Mesothelial cell of epicardium (in vitro differentiated cells): ENCODE measurements around the gene PHF13. TPM values are rescaled to one million over a fixed set of nuclear protein-coding genes. Genes with fewer than 3 reads are reported as not detected.
"Not testable (repeated sequence)": the region's sequence is repeated elsewhere in the genome, so short reads cannot be mapped to it uniquely, and the experiment has no call there.

Experiments
- DNase-seq, 2 experiments: peaks; one replicate each; pipeline ENCODE4 v3.0.0; 2021; ENCODE audit warnings: low spot score in 2 of 2; ENCODE audit not compliant: unreplicated experiment in 2 of 2
- H3K27ac Mint-ChIP-seq: 2 replicates; pipeline ENCODE4 v1.8.0; 2021; ENCODE audit warnings: mixed read lengths
- H3K27me3 Mint-ChIP-seq: 2 replicates; pipeline ENCODE4 v1.8.0; 2021; ENCODE audit warnings: low read depth, mixed read lengths
- H3K36me3 Mint-ChIP-seq: 2 replicates; pipeline ENCODE4 v1.8.0; 2021; ENCODE audit warnings: mixed read lengths
- H3K4me1 Mint-ChIP-seq: 2 replicates; pipeline ENCODE4 v1.8.0; 2021; ENCODE audit warnings: mixed read lengths
- H3K4me3 Mint-ChIP-seq: 2 replicates; pipeline ENCODE4 v1.8.0; 2021; ENCODE audit warnings: mild to moderate bottlenecking, moderate library complexity, mixed read lengths
- H3K9me3 Mint-ChIP-seq: 2 replicates; pipeline ENCODE4 v1.8.0; 2021; ENCODE audit warnings: mixed read lengths
- total RNA-seq: library from RNA; stranded (reverse); gene quantifications from 3 replicates; pipeline ENCODE4 v1.2.1, GENCODE V29; 2021
- TF ChIP-seq, protein P1 (sequence below): fragments of 200-600 bp; sonication (generic); IDR thresholded peaks from one replicate; pipeline ENCODE4 v1.5.0; 2021; ENCODE audit warnings: antibody characterized with exemption; ENCODE audit not compliant: unreplicated experiment

The PHF13 gene
- total RNA-seq, 1 donor from 2014 or later = 34.0 TPM

DNA sequence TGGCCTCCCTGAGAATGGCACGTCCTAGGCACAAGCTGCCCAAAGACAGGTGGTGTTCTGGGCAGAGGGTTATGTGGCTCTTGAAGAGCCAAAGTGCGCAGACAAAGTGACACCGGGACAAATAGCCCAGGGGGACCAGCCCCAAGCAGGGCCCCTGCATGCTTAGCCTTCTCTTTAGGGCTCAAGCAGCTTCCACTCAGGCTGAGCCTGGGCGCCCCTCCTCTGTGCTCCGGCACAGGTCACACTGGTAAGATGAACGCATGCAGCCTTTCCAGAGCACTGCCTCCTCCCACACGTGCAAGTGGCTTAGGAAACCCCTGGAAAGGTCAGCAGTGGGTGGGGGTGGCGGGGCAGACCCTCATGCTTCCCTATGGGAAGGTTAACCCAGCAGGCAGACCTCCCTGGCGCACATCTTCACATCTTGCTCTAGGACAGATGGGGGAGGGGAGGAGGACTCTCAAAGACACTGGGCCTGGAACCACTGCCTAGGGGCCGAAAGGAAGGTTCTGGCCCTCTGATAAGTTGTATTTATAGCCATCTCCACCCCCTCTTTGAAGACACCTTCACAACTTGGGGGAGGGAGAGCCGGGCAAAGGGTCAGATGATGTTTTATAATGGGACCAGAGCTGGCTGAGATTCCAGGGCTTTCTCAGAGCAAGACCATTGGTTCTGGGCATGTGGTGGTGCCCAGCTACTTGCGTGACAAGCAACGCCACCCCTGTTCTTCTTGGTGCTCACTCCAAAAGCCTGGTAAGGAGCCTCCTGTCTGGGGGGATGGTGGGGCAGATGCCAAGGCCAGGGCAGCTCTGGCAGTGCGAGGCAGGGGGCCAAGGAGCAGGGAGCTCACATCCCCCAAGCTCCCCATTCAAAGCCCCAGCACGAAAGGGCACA lies 16.4 kb upstream of the PHF13 start:
- H3K27me3 Mint-ChIP-seq = no peaks in the 10 kb centered on the region
- peaks cover 11% of the 10 kb centered on the region for H3K36me3 Mint-ChIP-seq
- TF ChIP-seq, protein P1, sequence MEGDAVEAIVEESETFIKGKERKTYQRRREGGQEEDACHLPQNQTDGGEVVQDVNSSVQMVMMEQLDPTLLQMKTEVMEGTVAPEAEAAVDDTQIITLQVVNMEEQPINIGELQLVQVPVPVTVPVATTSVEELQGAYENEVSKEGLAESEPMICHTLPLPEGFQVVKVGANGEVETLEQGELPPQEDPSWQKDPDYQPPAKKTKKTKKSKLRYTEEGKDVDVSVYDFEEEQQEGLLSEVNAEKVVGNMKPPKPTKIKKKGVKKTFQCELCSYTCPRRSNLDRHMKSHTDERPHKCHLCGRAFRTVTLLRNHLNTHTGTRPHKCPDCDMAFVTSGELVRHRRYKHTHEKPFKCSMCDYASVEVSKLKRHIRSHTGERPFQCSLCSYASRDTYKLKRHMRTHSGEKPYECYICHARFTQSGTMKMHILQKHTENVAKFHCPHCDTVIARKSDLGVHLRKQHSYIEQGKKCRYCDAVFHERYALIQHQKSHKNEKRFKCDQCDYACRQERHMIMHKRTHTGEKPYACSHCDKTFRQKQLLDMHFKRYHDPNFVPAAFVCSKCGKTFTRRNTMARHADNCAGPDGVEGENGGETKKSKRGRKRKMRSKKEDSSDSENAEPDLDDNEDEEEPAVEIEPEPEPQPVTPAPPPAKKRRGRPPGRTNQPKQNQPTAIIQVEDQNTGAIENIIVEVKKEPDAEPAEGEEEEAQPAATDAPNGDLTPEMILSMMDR = no peak
- no peak for DNase-seq
- no peaks in the 10 kb centered on the region for H3K9me3 Mint-ChIP-seq
- H3K4me1 Mint-ChIP-seq = peaks cover 32% of the 10 kb centered on the region
- H3K4me3 Mint-ChIP-seq = no peak overlapping the region
- no peak overlapping the region for H3K27ac Mint-ChIP-seq

DNA sequence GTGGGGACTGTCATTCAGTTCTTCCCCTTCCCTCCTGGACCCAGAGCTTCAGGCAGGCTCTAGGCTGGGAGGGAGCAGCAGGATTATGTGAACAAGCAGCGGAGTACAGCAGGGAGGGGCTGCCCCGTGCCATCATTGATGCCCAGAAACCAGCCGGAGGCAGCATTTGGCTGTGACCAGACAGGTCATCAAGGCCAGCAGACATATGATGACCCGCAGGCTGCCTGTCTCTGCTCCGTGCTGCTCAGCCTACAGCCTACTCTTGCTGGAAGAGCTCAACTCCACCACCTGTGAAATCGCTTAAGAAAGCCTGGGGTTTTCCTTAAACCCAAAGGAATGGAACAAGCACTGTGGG lies 15.8 kb upstream of the PHF13 start:
- DNase-seq = no peak
- Mint-ChIP-seq H3K27ac (no peak overlapping the region), H3K4me1 (peaks cover 32% of the 10 kb centered on the region), H3K4me3 (no peak overlapping the region), H3K36me3 (peaks cover 11% of the 10 kb centered on the region), H3K9me3 (no peaks in the 10 kb centered on the region), H3K27me3 (no peaks in the 10 kb centered on the region)
- TF ChIP-seq, protein P1 = no peak

DNA sequence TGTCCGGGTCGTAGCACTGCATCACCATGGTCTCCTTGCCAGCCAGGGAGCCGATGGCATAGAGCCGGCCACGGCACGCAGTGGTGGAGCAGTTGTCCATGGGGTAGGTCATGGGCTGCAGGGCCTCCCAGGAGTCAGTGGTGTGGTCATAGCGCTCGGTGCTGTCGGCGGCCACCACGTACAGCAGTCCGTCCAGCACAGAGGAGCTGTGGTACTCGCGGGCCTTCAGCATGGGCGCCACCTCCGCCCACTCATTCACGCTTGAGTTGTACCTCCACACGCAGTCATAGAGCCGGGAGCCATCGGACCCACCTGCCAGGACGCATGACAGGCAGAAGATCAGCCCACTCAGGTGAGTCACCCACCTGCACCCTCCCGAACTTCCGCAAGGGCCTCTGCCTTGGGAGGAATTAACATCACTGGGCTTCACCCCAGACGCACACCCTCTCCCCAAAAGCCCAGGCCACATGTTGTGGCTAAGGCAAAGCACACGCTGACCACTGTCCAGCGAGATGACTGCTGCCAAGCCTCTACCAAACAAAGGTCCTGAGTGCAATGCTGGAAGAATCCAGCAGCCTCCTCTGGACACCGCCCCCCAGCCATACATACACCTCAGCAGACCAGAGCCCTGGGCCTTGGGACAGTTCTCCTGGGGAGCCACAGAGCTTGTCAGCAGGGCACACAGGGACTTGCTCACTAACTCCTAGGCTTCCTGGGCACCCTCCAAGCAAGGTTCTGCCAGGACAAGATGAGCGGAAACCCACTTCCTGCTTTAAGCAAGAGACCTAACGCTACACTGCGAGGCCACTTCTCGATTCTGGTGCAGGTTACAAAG lies 14.2 kb upstream of the PHF13 start:
- Mint-ChIP-seq H3K4me3 (peak overlapping the region; percentile 38), H3K36me3 (peaks cover 6% of the 10 kb centered on the region), H3K27me3 (no peaks in the 10 kb centered on the region), H3K27ac (no peak overlapping the region), H3K4me1 (peaks cover 45% of the 10 kb centered on the region), H3K9me3 (no peaks in the 10 kb centered on the region)
- TF ChIP-seq, protein P1 = no peak
- DNase-seq = no peak

DNA sequence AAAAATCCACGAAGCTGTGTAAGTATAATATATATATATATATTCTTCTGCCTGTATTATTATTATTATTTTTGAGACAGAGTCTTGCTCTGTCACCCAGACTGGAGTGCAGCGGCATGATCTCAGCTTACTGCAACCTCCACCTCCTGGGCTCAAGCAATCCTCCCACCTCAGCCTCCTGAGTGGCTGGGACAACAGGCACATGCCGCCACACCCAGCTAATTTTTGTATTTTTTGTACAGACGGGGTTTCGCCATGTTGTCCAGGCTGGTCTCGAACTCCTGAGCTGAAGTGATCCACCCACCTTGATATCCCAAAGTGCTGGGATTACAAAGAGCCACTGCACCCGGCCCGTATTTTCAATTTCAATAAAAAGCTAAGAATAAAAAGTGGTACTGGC lies 13.5 kb upstream of the PHF13 start:
- peak overlapping the region; percentile 92 for H3K4me3 Mint-ChIP-seq
- H3K27ac Mint-ChIP-seq, H3K27me3 Mint-ChIP-seq, DNase-seq, H3K36me3 Mint-ChIP-seq, H3K9me3 Mint-ChIP-seq: not testable (repeated sequence)
- H3K4me1 Mint-ChIP-seq = peaks cover 46% of the 10 kb centered on the region

DNA sequence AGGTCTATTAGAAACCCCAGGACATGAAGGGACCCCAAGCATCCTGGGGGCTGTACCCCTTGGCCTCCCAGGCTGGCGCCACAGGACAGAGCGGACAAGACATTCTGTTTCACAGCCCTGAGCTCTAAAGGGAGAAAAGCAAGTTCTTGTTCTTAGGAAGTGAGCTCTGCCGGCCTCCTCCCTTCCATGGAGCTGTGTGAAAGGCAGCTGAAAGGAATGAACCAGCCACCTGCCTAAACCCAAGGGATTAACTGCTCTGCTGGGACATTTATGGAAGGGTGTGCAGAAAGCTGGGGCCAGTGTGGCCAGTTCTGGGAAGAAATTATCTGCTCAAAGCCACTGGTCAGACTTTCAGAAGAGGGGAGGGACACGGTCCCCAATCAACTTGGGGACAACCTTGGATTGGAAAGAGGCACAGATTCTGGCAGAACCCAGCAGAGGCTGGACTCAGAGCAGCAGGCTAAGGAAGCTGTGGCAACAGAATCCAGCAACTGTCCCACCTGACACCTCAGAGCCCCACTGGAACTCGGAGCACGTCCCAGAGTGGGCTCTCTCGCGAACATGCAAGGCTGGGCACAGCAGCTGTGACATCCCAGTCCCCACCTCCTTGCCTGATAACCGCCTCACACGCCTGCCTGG lies 13.0 kb upstream of the PHF13 start:
- Mint-ChIP-seq H3K27me3 (no peaks in the 10 kb centered on the region), H3K27ac (peak overlapping the region; percentile 94), H3K9me3 (no peaks in the 10 kb centered on the region), H3K4me1 (peaks cover 49% of the 10 kb centered on the region), H3K4me3 (peak overlapping the region; percentile 92), H3K36me3 (no peaks in the 10 kb centered on the region)
- no peak for DNase-seq
- TF ChIP-seq, protein P1 = no peak
